HG03442 (cell line): ENCODE results near the gene TET3.

Source experiments
- ATAC-seq: cut with Tn5 transposase; IDR thresholded peaks from one replicate; pipeline ENCODE4 v1.9.1; 2021; ENCODE audit warnings: mild to moderate bottlenecking, moderate library complexity; ENCODE audit not compliant: unreplicated experiment

Gene TET3

GRCh38 chr2:74027496-74027895, 42.8 kb downstream of the TET3 start:
- ATAC-seq, result no peak

DNA sequence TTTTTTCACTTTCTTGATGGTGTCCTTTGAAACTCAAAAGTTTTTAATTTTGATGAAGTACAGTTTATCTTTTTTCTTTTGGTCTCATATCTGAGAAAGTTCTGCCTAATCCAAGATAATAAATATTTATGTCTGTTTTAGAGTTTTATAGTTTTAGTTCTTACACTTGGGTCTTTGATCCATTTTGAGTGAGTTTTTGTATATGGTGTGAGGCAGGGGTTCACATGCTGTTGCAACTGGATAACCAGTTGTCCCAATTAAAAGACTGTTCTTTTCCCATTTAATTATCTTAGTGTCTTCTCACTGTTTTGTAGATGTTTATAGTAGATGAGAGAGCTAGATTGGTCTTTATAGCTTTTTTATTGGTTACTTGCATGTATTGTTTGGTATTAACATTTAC, 43.6 kb downstream of the TET3 start:
- ATAC-seq, result no peak

GRCh38 chr2:74028741-74029140, 44.0 kb downstream of the TET3 start:
- no peak for ATAC-seq

- ATAC-seq, result no peak
Measured at GRCh38 chr2:74029714-74030397, 45.1 kb downstream of the TET3 start.

GRCh38 chr2:74031221-74031620, 46.5 kb downstream of the TET3 start:
- ATAC-seq, result no peak

- ATAC-seq, result no peak
Measured at GRCh38 chr2:74031959-74032287, 47.2 kb downstream of the TET3 start.

- no peak for ATAC-seq
Measured at GRCh38 chr2:74033375-74033774, 48.7 kb downstream of the TET3 start.
